Progenitor cell of endocrine pancreas (in vitro differentiated cells): ENCODE results near the gene SV2B. TPM values are rescaled to one million over a fixed set of nuclear protein-coding genes. Genes with fewer than 3 reads are reported as not detected.

ENCODE experiments used
- DNase-seq: peaks from one replicate; pipeline ENCODE4 v3.0.0; 2021; ENCODE audit warnings: low spot score; ENCODE audit not compliant: unreplicated experiment
- H3K27ac Mint-ChIP-seq: 2 replicates; pipeline ENCODE4 v1.8.0; 2021; ENCODE audit warnings: mild to moderate bottlenecking, moderate library complexity, mixed read lengths
- H3K27me3 Mint-ChIP-seq: 2 replicates; pipeline ENCODE4 v1.8.0; 2021; ENCODE audit warnings: mixed read lengths
- H3K36me3 Mint-ChIP-seq: 2 replicates; pipeline ENCODE4 v1.8.0; 2022; ENCODE audit warnings: mixed read lengths; ENCODE audit not compliant: insufficient read depth
- H3K4me1 Mint-ChIP-seq: 2 replicates; pipeline ENCODE4 v1.8.0; 2021; ENCODE audit warnings: low read depth, mixed read lengths
- H3K4me3 Mint-ChIP-seq: 2 replicates; pipeline ENCODE4 v1.8.0; 2021; ENCODE audit warnings: low read depth, mild to moderate bottlenecking, moderate library complexity, mixed read lengths
- H3K9me3 Mint-ChIP-seq: 2 replicates; pipeline ENCODE4 v1.8.0; 2021; ENCODE audit warnings: low read depth, mixed read lengths
- CTCF ChIP-seq: fragments of 200-600 bp; sonication (generic); IDR thresholded peaks from one replicate; pipeline ENCODE4 v1.5.0; 2021; ENCODE audit warnings: antibody characterized with exemption, mild to moderate bottlenecking; ENCODE audit not compliant: unreplicated experiment
- total RNA-seq: library from RNA; stranded (reverse); gene quantifications from 2 replicates; pipeline ENCODE4 v1.2.1, GENCODE V29; 2021

The SV2B gene
- total RNA-seq, 1 donor from 2014 or later: 19.9 TPM

DNA sequence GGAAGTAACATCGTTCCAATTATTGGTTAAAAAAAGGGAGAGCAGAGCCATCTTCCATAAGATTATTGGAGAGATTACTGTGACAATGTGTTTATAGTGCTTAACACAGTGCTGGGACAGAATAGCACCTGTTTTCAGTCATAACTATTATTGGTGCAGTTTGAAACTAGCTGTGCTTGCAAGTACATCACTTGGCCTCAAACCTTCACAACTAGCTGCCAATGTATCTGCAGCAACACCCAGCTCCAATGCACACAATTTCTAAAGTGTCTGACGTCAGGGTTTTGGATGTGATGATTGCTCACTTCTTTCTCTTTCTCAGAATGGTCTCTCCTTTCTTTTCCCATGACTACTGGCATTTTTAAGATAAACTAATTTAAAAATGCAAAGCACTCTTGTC is 246.2 kb downstream of the SV2B start:
- no peak overlapping the region for H3K4me3 Mint-ChIP-seq
- no peaks in the 10 kb centered on the region for H3K4me1 Mint-ChIP-seq
- no peaks in the 10 kb centered on the region for H3K9me3 Mint-ChIP-seq
- DNase-seq: no peak
- H3K27me3 Mint-ChIP-seq: peaks cover 15% of the 10 kb centered on the region
- TF ChIP-seq CTCF: no peak
- H3K27ac Mint-ChIP-seq: no peak overlapping the region
- H3K36me3 Mint-ChIP-seq: no peaks in the 10 kb centered on the region

DNA sequence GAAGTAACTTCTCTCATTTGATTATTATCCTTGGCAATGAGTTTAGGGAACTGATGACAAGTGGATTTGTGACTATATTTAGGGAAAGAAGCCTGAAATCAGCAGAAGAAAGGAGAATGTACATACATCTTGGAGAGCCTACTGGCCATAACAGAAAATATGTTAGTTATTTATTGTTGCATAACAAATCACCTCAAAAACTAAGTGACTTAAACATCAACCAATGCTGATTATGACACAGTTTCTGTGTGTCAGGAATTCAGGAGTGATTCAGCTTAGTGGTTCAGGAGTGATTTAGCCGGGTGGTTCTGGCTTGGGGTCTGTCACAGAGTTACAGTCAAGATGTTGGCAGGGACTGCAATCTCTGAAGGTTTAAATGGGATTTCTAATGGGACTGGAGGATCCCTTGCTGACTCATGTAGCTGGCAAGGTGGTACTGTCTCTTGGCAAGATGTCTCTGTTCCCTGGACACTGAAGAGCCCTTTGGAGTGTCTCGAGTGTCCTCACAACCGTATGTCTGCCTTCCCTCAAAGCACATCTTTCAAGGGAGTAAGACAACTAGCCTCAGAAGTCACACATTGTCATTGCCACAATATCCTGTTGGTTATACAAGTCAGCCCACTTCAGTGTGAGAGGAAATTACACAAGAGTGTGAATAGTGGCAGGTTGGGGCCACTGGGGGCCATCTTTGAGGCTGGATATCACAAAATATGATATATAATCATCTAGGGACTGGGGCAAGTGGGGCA is 248.9 kb downstream of the SV2B start:
- Mint-ChIP-seq H3K27ac (no peak overlapping the region), H3K9me3 (no peaks in the 10 kb centered on the region), H3K27me3 (peaks cover 9% of the 10 kb centered on the region), H3K36me3 (no peaks in the 10 kb centered on the region), H3K4me3 (no peak overlapping the region), H3K4me1 (no peaks in the 10 kb centered on the region)
- no peak for DNase-seq
- no peak for TF ChIP-seq CTCF

Other genes starting within 250 kb of the SV2B start
- 64.1 and 64.8 TPM in 2 replicates for gene FURIN, start 231.7 kb upstream of the SV2B start, total RNA-seq
- gene FES, start 215.8 kb upstream of the SV2B start, total RNA-seq: 13.8 and 16.2 TPM in 2 replicates
- gene MAN2A2, start 197.0 kb upstream of the SV2B start, total RNA-seq: 111 and 117 TPM in 2 replicates
- gene HDDC3, start 167.7 kb upstream of the SV2B start, total RNA-seq: 14.5 and 16.6 TPM in 2 replicates
- 83.4 and 90.6 TPM in 2 replicates for gene UNC45A, start 165.0 kb upstream of the SV2B start, total RNA-seq
- 20.6 and 23.0 TPM in 2 replicates for gene RCCD1, start 145.4 kb upstream of the SV2B start, total RNA-seq
- 79.1 and 81.5 TPM in 2 replicates for gene PRC1, start 105.7 kb upstream of the SV2B start, total RNA-seq
- gene VPS33B, start 77.7 kb upstream of the SV2B start, total RNA-seq: 28.0 and 33.3 TPM in 2 replicates